Breast epithelium (tissue), 3 donors: ENCODE results near the gene GUCA2A.

Source experiments
- CTCF ChIP-seq, 3 donors: fragments of 450-650 bp; IDR thresholded peaks; one replicate each; pipeline ENCODE4 v1.5.1; 2016 to 2017; ENCODE audit warnings: antibody characterized with exemption in 3 of 3, mild to moderate bottlenecking in 3 of 3, moderate library complexity in 3 of 3
- POLR2A ChIP-seq: fragments of 450-650 bp; IDR thresholded peaks from one replicate; pipeline ENCODE4 v1.6.1; 2016; ENCODE audit warnings: antibody characterized with exemption, mild to moderate bottlenecking, moderate library complexity

DNA sequence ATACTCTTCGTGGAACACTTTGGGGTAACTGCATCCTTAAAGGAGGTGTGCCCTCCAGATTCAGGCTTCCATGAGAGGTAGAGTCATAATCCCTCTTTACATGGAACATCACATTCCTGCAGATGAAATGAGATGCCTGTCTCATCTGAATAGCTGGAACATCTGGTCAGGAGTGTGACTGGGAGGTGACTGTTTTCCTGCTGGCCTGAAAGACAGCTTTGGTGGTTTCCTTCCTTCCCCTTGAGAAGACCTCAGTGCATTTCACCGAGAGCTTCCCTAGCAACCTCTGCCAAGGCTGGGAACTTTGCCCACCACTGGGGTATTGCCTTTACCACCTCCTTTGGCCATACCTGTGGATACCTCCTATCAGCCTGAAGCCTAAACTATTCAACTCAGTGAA, 46.7 kb upstream of the GUCA2A start:
- TF ChIP-seq CTCF (IDR thresholded peaks at IDR 0.05) = no peak
- TF ChIP-seq POLR2A = no peak
